SHP77 treated with DMSO at 0.1 percent for 48 hours (cell line): Measurements from ENCODE around the gene SPO11.

Experiments
- DNase-seq: peaks from one replicate; lab custom pipeline; 2025; lab: John Stamatoyannopoulos, UW

Gene SPO11

GRCh38 chr20:57310821-57311514, 18.6 kb upstream of the SPO11 start:
- DNase-seq: no peak

GRCh38 chr20:57312138-57312537, 17.5 kb upstream of the SPO11 start:
- no peak for DNase-seq

GRCh38 chr20:57313230-57313629, 16.4 kb upstream of the SPO11 start:
- no peak for DNase-seq

- no peak for DNase-seq
These were observed 15.7 kb upstream of the SPO11 start for GRCh38 chr20:57313951-57314350.

- DNase-seq: no peak
These were observed 14.3 kb upstream of the SPO11 start for GRCh38 chr20:57315083-57315975.

- DNase-seq: no peak
These were observed 13.6 kb upstream of the SPO11 start for GRCh38 chr20:57315976-57316480.

GRCh38 chr20:57316795-57317201, 12.8 kb upstream of the SPO11 start:
- DNase-seq: no peak

- no peak for DNase-seq
These were observed 12.3 kb upstream of the SPO11 start for GRCh38 chr20:57317316-57317788.

- DNase-seq: no peak
These were observed 11.7 kb upstream of the SPO11 start for GRCh38 chr20:57317789-57318371.

GRCh38 chr20:57319584-57319983, 10.0 kb upstream of the SPO11 start:
- no peak for DNase-seq

- no peak for DNase-seq
These were observed 9.2 kb upstream of the SPO11 start for GRCh38 chr20:57320358-57320757.

GRCh38 chr20:57321142-57321541, 8.5 kb upstream of the SPO11 start:
- no peak for DNase-seq

GRCh38 chr20:57322476-57322875, 7.1 kb upstream of the SPO11 start:
- DNase-seq: no peak

- DNase-seq: no peak
These were observed 6.6 kb upstream of the SPO11 start for GRCh38 chr20:57323034-57323433.

- DNase-seq: no peak
These were observed 3.8 kb upstream of the SPO11 start for GRCh38 chr20:57325632-57326356.

GRCh38 chr20:57326667-57327455, 2.7 kb upstream of the SPO11 start:
- no peak for DNase-seq

- no peak for DNase-seq
These were observed 1.8 kb upstream of the SPO11 start for GRCh38 chr20:57327820-57328219.

- DNase-seq: no peak
These were observed 1.4 kb downstream of the SPO11 start for GRCh38 chr20:57330998-57331397.

- no peak for DNase-seq
These were observed 2.8 kb downstream of the SPO11 start for GRCh38 chr20:57332105-57333089.

- no peak for DNase-seq
These were observed 5.8 kb downstream of the SPO11 start for GRCh38 chr20:57335392-57335791.
